ENCODE results near the gene A4GNT. TPM values are rescaled to one million over a fixed set of nuclear protein-coding genes. Genes with fewer than 3 reads are reported as not detected.
A peak's percentile ranks its signal among the peaks of the same experiment; 100 is the strongest.

A4GNT gene
- total RNA-seq, 1 donor from 2014 or later = not detected

DNA sequence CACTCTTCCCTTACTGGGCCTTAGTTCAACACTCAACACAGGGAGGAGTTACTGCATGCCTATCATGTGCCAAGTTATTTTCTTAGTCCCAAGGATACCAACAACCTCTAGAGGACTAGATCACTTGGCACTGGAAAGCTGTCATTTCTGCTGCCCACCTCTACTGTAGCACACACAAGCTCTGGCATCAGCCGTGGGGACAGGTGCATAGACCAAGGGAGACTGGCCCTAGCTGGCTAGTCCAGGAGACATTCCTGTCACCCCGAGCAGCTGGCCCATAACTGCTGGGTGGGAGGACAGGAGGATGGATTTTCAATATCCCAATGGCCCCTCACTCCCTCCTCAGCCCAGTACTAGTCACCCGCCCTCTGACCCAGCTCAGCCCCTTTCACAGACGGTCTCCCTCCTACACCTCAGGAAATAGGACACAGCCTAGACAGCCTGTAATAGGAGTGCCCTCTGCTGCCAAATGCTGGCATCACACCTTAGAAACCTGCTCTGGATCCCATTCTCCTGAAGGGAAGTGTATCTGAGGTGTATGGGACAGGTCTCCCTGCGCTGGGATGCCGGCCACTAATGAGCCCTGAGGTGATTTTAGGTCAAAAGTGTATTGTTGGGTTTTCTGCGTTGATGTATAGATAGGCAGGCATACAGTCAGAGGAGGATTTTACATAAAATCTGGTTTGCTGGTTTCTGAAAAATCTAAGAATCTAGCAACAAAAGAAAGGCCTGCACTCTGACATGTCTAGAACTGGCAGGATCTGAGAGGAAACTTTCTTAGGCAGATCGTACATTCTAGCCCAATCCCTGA lies 13.4 kb downstream of the A4GNT start:
- ATAC-seq (peak; percentile 82), DNase-seq (peak; percentile 77)
- H3K4me1 ChIP-seq = peaks cover 10% of the 10 kb centered on the region
- intact Hi-C loops (cut with DNase I) = loop anchor here (5.0 kb wide), 1 partner anchor 47 kb away; no protein-coding TSS in a partner anchor
- peak overlapping the region; percentile 27 for H3K27ac ChIP-seq
- no peaks in the 10 kb centered on the region for H3K27me3 ChIP-seq
- no peak overlapping the region for H3K4me3 ChIP-seq
- no peaks in the 10 kb centered on the region for H3K9me3 ChIP-seq
- H3K36me3 ChIP-seq = no peaks in the 10 kb centered on the region
- TF ChIP-seq, protein P1, sequence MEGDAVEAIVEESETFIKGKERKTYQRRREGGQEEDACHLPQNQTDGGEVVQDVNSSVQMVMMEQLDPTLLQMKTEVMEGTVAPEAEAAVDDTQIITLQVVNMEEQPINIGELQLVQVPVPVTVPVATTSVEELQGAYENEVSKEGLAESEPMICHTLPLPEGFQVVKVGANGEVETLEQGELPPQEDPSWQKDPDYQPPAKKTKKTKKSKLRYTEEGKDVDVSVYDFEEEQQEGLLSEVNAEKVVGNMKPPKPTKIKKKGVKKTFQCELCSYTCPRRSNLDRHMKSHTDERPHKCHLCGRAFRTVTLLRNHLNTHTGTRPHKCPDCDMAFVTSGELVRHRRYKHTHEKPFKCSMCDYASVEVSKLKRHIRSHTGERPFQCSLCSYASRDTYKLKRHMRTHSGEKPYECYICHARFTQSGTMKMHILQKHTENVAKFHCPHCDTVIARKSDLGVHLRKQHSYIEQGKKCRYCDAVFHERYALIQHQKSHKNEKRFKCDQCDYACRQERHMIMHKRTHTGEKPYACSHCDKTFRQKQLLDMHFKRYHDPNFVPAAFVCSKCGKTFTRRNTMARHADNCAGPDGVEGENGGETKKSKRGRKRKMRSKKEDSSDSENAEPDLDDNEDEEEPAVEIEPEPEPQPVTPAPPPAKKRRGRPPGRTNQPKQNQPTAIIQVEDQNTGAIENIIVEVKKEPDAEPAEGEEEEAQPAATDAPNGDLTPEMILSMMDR (IDR thresholded peaks at IDR 0.05) = peak; percentile 80

DNA sequence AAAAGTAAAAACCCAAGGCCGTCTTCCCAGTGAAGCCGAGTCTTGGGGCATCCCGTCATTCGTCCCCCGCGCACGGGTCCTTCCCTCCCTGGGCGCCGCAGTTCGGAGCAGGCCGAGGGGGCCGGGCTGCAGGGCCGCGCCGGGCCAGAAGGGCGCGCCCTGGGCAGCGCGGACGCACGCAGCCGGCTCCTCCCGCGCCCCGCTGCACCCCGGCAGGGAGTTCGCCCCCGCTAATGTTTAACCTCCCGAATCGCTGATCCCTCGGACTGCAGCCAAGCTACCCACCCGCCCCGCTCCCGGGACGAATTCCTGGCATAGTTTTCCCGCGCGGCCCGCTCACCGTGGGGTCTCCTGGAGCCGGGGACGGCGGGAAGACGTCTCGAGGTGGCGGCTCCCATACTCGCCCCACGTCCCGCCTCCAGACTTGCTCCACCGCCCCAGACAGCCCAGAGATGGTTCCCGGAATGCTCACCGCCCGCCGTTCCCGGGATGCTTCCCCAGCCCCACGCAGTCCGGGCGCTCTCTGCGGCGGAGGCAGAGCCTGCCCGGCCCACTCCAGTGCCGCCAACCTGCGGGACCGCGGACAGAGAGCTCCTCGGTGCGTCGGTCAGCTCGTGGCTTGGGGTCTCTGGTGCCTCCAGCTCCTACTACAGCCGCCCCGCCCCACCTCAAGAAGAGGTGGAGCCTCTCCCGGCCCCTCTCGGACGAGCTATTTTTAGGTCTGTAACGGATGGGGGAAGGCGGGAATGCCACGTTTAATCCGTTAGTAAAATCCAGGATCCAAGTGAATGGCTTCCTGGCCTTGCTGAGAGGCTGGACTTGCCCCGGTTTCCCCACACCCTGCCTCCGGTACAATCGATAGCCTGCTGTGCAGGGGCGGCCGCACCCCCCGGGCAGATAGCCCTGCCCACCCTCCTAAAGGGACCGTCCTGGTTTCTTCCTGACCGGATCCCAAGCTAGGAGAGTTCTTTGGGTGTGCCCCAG lies 16.9 kb downstream of the A4GNT start, which contains the start of gene DZIP1L:
TSS of gene DZIP1L (minus strand) at position 621 of the 984 bp plus-strand sequence. CDS start 11,637 bp downstream, outside the sequence.
- no peaks in the 10 kb centered on the region for H3K9me3 ChIP-seq
- peak within 1 kb of the TSS; percentile 87 for H3K27ac ChIP-seq
- ATAC-seq = peak; percentile 94
- intact Hi-C loops (cut with DNase I) = loop anchor here (5.0 kb wide), 1 partner anchor 43 kb away; no protein-coding TSS in a partner anchor
- no peaks in the 10 kb centered on the region for H3K27me3 ChIP-seq
- H3K4me1 ChIP-seq = peaks cover 13% of the 10 kb centered on the region
- TF ChIP-seq, protein P1 (IDR thresholded peaks at IDR 0.05) = peak; percentile 68
- peak; percentile 86 for DNase-seq
- no peaks in the 10 kb centered on the region for H3K36me3 ChIP-seq
- peak within 1 kb of the TSS; percentile 81 for H3K4me3 ChIP-seq

DNA sequence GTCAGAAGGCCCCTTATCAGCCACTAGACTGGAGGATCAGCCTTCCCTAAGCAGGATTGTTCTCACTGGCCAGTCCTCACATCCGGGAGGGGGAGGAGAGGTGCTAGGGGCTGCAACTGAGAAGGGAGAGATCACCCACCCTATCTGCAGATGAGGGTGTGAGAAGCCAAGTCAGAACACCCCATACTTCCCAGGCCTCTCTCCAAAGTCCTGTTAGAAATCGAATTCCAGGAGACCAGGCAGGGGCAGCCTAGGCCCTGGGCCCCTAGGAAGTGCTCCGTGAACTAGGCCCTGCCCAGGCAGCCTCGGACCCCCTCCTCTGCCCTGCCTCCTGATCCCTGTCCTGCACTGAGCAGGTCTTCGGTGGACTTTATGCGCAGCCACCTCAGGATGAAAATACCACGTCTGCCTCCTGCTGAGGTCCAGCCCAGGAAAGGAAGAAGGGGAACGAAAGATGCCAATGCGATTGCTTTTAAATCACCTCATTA lies 17.7 kb downstream of the A4GNT start:
- TF ChIP-seq, protein P1 (IDR thresholded peaks at IDR 0.05) = no peak
- DNase-seq (no peak), ATAC-seq (no peak)
- Histone ChIP-seq H3K36me3 (no peaks in the 10 kb centered on the region), H3K9me3 (no peaks in the 10 kb centered on the region), H3K27me3 (no peaks in the 10 kb centered on the region), H3K27ac (peak overlapping the region; percentile 87), H3K4me3 (peak overlapping the region; percentile 81), H3K4me1 (peaks cover 13% of the 10 kb centered on the region)
- intact Hi-C loops (cut with DNase I) = no loop called here

DNA sequence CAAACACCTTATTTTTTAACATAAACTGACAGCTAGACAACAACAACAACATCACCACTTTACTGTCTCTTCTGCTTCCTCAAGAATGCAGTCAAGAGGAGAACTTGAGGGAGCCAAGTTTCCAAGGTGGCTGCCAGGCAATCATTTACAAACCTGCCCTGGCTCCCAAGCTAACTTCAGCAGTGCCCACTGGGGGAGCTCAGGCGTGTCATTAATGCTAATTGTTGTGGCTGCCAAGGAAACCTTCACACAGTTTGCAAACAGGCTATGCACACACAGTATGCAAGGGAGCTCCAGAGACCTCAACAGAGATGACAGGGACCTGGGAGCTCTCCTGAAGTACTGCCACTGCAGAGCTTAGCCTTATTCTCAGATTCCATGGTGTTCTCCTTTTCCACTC lies 18.9 kb downstream of the A4GNT start:
- Histone ChIP-seq H3K36me3 (no peaks in the 10 kb centered on the region), H3K4me3 (no peak overlapping the region), H3K27ac (no peak overlapping the region), H3K27me3 (no peaks in the 10 kb centered on the region), H3K4me1 (peaks cover 13% of the 10 kb centered on the region), H3K9me3 (no peaks in the 10 kb centered on the region)
- TF ChIP-seq, protein P1 (IDR thresholded peaks at IDR 0.05) = no peak
- DNase-seq (no peak), ATAC-seq (no peak)
- intact Hi-C loops (cut with DNase I) = no loop called here

DNA sequence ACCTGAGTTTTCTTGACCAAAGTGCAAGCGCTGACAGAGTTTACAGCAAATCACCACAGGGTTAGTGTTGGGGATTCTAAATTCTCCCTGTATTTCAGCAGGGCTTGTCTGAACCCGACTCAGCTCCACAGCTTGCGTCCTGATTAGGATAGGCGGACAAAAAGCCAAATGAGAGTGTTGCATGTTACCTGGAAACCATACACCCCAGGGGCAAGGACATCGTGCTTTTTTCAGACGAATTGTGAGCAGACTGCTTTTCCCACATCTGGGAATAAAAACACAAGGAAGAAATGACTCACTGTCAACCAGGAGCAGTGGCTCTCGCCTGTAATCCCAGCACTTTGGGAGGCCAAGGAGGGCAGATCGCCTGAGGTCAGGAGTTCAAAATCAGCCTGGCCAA lies 19.8 kb downstream of the A4GNT start:
- intact Hi-C loops (cut with DNase I) = no loop called here
- no peak for DNase-seq

More for the DNA sequence above, 19.8 kb downstream of the A4GNT start:
- H3K9me3 ChIP-seq = no peaks in the 10 kb centered on the region
- H3K27ac ChIP-seq = no peak overlapping the region
- no peaks in the 10 kb centered on the region for H3K27me3 ChIP-seq
- peaks cover 13% of the 10 kb centered on the region for H3K4me1 ChIP-seq
- H3K36me3 ChIP-seq = no peaks in the 10 kb centered on the region
- ATAC-seq = no peak
- TF ChIP-seq, protein P1 (IDR thresholded peaks at IDR 0.05) = no peak
- H3K4me3 ChIP-seq = no peak overlapping the region
